Neural progenitor cell (in vitro differentiated cells): Measurements from ENCODE around the gene TYMS. TPM values are rescaled to one million over a fixed set of nuclear protein-coding genes. Genes with fewer than 3 reads are reported as not detected.
A peak's percentile ranks its signal among the peaks of the same experiment; 100 is the strongest.

Source experiments
- DNase-seq: peaks from one replicate; pipeline ENCODE4 v3.0.0-alpha.2; 2016; ENCODE audit warnings: low spot score
- H2AFZ ChIP-seq: fragments of 200-600 bp; sonication (generic); replicated peaks from 2 replicates; pipeline ENCODE4 v1.6.1; 2016; ENCODE audit warnings: antibody characterized with exemption
- H3F3A ChIP-seq: fragments of 200-600 bp; sonication (generic); 2 replicates; pipeline ENCODE4 v1.6.1; 2016; ENCODE audit warnings: antibody characterized with exemption, low read depth
- H3K27ac ChIP-seq: fragments of 200-600 bp; sonication (generic); 2 replicates; pipeline ENCODE4 v1.5.1; 2016; ENCODE audit warnings: mild to moderate bottlenecking
- H3K27me3 ChIP-seq: fragments of 200-600 bp; sonication (generic); 2 replicates; pipeline ENCODE4 v1.6.1; 2016; ENCODE audit warnings: mild to moderate bottlenecking, moderate library complexity
- H3K36me3 ChIP-seq: fragments of 200-600 bp; sonication (generic); 2 replicates; pipeline ENCODE4 v1.5.1; 2016
- H3K4me1 ChIP-seq: fragments of 200-600 bp; sonication (generic); 2 replicates; pipeline ENCODE4 v1.6.1; 2016; ENCODE audit warnings: mixed run types
- H3K4me2 ChIP-seq: fragments of 200-600 bp; sonication (generic); 2 replicates; pipeline ENCODE4 v1.6.1; 2016
- H3K4me3 ChIP-seq: fragments of 200-600 bp; sonication (generic); 2 replicates; pipeline ENCODE4 v1.5.1; 2016
- H3K79me2 ChIP-seq: fragments of 200-600 bp; sonication (generic); 2 replicates; pipeline ENCODE4 v1.6.1; 2016; ENCODE audit warnings: low read depth
- H3K9ac ChIP-seq: fragments of 200-600 bp; sonication (generic); 2 replicates; pipeline ENCODE4 v1.6.1; 2016
- H3K9me3 ChIP-seq: fragments of 200-600 bp; sonication (generic); 2 replicates; pipeline ENCODE4 v1.5.1; 2016; ENCODE audit warnings: low read depth
- H4K20me1 ChIP-seq: fragments of 200-600 bp; sonication (generic); 2 replicates; pipeline ENCODE4 v1.6.1; 2016; ENCODE audit warnings: low read depth
- H3K27ac Mint-ChIP-seq: 3 replicates; pipeline ENCODE4 v1.8.0; 2021; ENCODE audit warnings: mixed read lengths
- H3K27me3 Mint-ChIP-seq: 2 replicates; pipeline ENCODE4 v1.8.0; 2022; ENCODE audit warnings: low read depth, mild to moderate bottlenecking, inconsistent platforms, moderate library complexity, mixed read lengths; ENCODE audit not compliant: insufficient read depth
- H3K36me3 Mint-ChIP-seq: 3 replicates; pipeline ENCODE4 v1.8.0; 2021; ENCODE audit warnings: mixed read lengths
- H3K4me1 Mint-ChIP-seq: 3 replicates; pipeline ENCODE4 v1.8.0; 2021; ENCODE audit warnings: mixed read lengths
- H3K4me3 Mint-ChIP-seq: 3 replicates; pipeline ENCODE4 v1.8.0; 2021; ENCODE audit warnings: mild to moderate bottlenecking, moderate library complexity, mixed read lengths
- H3K9me3 Mint-ChIP-seq: 3 replicates; pipeline ENCODE4 v1.8.0; 2020; ENCODE audit warnings: mixed read lengths
- CTCF ChIP-seq: fragments of 200-600 bp; sonication (generic); IDR thresholded peaks from 2 replicates; pipeline ENCODE4 v1.5.1; 2017; ENCODE audit warnings: antibody characterized with exemption, mild to moderate bottlenecking
- EZH2 ChIP-seq: fragments of 200-600 bp; sonication (generic); IDR thresholded peaks from 2 replicates; pipeline ENCODE4 v1.6.1; 2017; ENCODE audit warnings: antibody characterized with exemption, mild to moderate bottlenecking, moderate library complexity
- EZH2phosphoT487 ChIP-seq: fragments of 200-600 bp; sonication (generic); IDR thresholded peaks from 2 replicates; pipeline ENCODE4 v1.6.1; 2017; ENCODE audit warnings: antibody characterized with exemption
- total RNA-seq: library from RNA; depleted of rRNA; stranded (reverse); fragments of >200 nt; gene quantifications from 2 replicates; pipeline ENCODE4 v1.2.3, GENCODE V29; 2015; ENCODE audit warnings: low replicate concordance

Gene TYMS
- total RNA-seq, 1 donor from 2014 or later, result 86.9 TPM

GRCh38 chr18:612156-612555, 45.3 kb upstream of the TYMS start:
- Mint-ChIP-seq H3K27me3 (peaks cover 6% of the 10 kb centered on the region), H3K4me1 (peaks cover 2% of the 10 kb centered on the region), H3K9me3 (no peaks in the 10 kb centered on the region), H3K27ac (peak overlapping the region; percentile 12), H3K36me3 (no peaks in the 10 kb centered on the region), H3K4me3 (no peak overlapping the region)
- Histone ChIP-seq H3F3A (no peaks in the 10 kb centered on the region), H3K4me1 (no peaks in the 10 kb centered on the region), H3K79me2 (no peaks in the 10 kb centered on the region), H4K20me1 (no peaks in the 10 kb centered on the region), H3K36me3 (no peaks in the 10 kb centered on the region), H3K9me3 (no peaks in the 10 kb centered on the region), H3K27me3 (no peaks in the 10 kb centered on the region), H3K9ac (no peak overlapping the region), H2AFZ (no peak overlapping the region), H3K4me3 (no peak overlapping the region), H3K27ac (no peak overlapping the region), H3K4me2 (no peak overlapping the region)
- TF ChIP-seq CTCF (no peak), EZH2phosphoT487 (no peak), EZH2 (no peak)
- DNase-seq, result no peak

- H3K27me3 ChIP-seq, result no peaks in the 10 kb centered on the region
- Mint-ChIP-seq H3K4me1 (peaks cover 2% of the 10 kb centered on the region), H3K27ac (no peak overlapping the region), H3K9me3 (no peaks in the 10 kb centered on the region), H3K27me3 (peaks cover 6% of the 10 kb centered on the region), H3K36me3 (no peaks in the 10 kb centered on the region), H3K4me3 (no peak overlapping the region)
- H3K27ac ChIP-seq, result no peak overlapping the region
- DNase-seq, result no peak
- H3K36me3 ChIP-seq, result no peaks in the 10 kb centered on the region
- H3K79me2 ChIP-seq, result no peaks in the 10 kb centered on the region
- no peak overlapping the region for H2AFZ ChIP-seq
- H3K9me3 ChIP-seq, result no peaks in the 10 kb centered on the region
- H3K9ac ChIP-seq, result no peak overlapping the region
- H3K4me3 ChIP-seq, result no peak overlapping the region
- H3K4me1 ChIP-seq, result no peaks in the 10 kb centered on the region
- TF ChIP-seq EZH2phosphoT487 (no peak), CTCF (no peak), EZH2 (no peak)
- no peaks in the 10 kb centered on the region for H4K20me1 ChIP-seq
- H3F3A ChIP-seq, result no peaks in the 10 kb centered on the region
- H3K4me2 ChIP-seq, result no peak overlapping the region
Observed at GRCh38 chr18:614193-614592, 43.3 kb upstream of the TYMS start.

DNA sequence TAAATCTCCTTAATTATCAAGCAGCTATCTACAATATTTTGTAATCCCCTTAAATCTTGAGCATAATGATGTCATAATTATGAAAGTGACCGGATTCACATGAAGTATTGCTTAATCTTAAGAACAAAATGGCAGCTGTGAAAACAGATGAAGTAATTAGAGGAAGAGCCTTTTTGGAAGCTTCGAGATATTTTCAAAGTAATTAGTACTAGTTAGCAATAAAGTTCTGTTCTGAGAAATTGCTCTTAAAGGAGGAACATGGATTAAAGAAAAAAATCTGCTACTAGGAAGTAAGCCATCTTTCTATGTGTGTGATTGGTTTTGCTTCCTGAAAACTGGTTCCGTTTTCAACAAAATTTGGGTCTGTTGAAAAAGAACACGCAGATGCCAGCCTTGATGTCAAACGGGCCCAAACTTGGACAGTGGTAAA, 42.3 kb upstream of the TYMS start:
- Mint-ChIP-seq H3K27ac (no peak overlapping the region), H3K4me1 (peaks cover 2% of the 10 kb centered on the region), H3K27me3 (peaks cover 6% of the 10 kb centered on the region), H3K36me3 (no peaks in the 10 kb centered on the region), H3K9me3 (no peaks in the 10 kb centered on the region), H3K4me3 (no peak overlapping the region)
- H3K27ac ChIP-seq, result no peak overlapping the region
- no peaks in the 10 kb centered on the region for H4K20me1 ChIP-seq
- H3K4me1 ChIP-seq, result no peaks in the 10 kb centered on the region
- no peaks in the 10 kb centered on the region for H3K9me3 ChIP-seq
- TF ChIP-seq EZH2phosphoT487 (no peak), CTCF (no peak), EZH2 (no peak)
- H3K27me3 ChIP-seq, result no peaks in the 10 kb centered on the region
- H2AFZ ChIP-seq, result no peak overlapping the region
- no peaks in the 10 kb centered on the region for H3K36me3 ChIP-seq
- DNase-seq, result no peak
- no peaks in the 10 kb centered on the region for H3F3A ChIP-seq
- H3K79me2 ChIP-seq, result no peaks in the 10 kb centered on the region
- no peak overlapping the region for H3K4me3 ChIP-seq
- H3K9ac ChIP-seq, result no peak overlapping the region
- no peak overlapping the region for H3K4me2 ChIP-seq
